Erythroblast (primary cell): ENCODE data around the gene HYOU1.

Experiments
- GATA1 ChIP-seq: IDR thresholded peaks from 2 replicates; pipeline ENCODE4 v1.6.1; 2011; ENCODE audit warnings: low read depth, mild to moderate bottlenecking, control low read depth, low read length, moderate library complexity
- POLR2A ChIP-seq: IDR thresholded peaks from 2 replicates; pipeline ENCODE4 v1.6.1; 2011; ENCODE audit warnings: mild to moderate bottlenecking, low read length

DNA sequence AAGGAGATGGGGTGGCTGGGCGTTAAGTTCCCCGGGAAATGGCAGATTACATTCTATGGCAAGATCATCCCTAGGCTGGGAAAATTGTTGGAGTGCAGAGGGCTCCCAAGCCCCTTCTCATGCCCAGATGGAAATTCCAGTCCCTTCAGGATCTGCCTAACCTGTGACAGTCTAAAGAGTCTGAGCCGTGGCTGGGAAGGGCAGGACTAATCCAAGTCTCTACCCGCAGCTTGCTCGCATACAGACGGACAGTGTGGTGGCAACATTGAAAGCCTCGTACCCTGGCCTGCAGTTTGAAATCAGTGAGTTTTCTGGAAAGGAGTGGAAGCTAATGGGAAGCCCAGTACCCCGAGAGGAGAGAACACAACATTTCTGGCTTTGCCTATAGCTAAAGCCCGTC lies 31.4 kb upstream of the HYOU1 start:
- TF ChIP-seq POLR2A (no peak), GATA1 (no peak)
